Activated T-cell treated with anti-CD3 and anti-CD28 coated beads for 48 hours (primary cell): Measurements from ENCODE around the gene ZNF546.
"Not testable (repeated sequence)": the region's sequence is repeated elsewhere in the genome, so short reads cannot be mapped to it uniquely, and the experiment has no call there.

Source experiments
- DNase-seq: peaks from one replicate; pipeline ENCODE4 v3.0.0-alpha.2; 2020; ENCODE audit warnings: low read depth

ZNF546 gene

GRCh38 chr19:39996811-39997637 lies at the start of gene ZNF546:
TSS of gene ZNF546 (plus strand) at chr19:39997060. CDS start at chr19:39998327, 1,267 bp downstream.
- DNase-seq: peak; percentile 88

DNA sequence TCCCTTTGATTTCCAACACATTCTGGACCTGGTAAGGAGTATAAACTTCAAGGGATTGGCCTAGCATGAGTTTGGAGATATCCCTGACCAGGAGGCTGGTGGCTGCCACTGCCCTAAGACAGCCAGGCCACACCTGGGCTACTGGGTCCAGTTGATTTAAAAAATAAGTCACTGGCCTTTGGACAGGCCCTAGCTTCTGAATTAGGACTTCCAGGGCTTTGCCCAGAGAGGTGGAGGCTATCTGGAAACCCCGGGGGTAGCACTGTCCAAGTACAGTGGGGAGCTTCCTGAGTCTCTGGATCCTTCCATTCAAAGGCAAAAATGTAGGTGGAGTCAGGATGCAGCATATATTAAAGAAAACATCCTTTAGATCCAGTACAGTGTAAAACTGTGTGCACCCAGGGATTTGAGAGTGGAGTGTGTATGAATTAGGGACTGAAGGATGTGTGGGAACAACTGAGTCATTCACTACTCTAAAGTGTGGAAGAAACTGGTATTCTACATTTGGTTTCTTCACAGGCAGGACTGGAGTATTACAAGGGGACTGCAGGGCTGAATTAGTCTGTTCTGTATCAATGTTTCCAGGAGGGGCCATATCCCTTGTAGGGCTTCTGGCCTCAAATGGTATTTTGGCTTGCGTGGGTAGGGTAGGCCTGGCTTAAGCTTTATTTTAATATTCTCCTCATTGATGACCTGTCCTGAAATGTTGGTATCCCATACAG lies 47.7 kb upstream of the ZNF546 start:
- DNase-seq: no peak

GRCh38 chr19:39951065-39951650 lies 45.7 kb upstream of the ZNF546 start:
- no peak for DNase-seq

DNA sequence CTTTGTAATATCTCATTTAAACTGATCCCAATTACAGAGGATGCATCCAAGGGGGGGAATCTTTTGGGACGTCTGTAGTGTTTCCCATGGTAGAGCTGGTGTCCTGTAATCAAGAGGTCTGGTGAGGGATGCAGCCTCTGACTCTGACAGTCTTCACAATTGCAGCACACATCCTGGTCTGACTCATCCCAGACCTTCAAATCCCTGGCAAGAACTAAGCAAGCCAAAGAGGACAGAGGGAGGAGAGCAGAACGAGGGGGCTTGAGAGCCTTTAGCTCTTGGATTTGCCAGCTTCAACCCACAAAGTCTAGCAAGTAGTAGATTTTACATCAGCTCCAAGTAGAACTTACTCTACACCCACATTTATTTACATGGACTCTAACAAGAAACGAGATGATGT lies 45.2 kb upstream of the ZNF546 start:
- no peak for DNase-seq

- DNase-seq: no peak
Measured at GRCh38 chr19:39953915-39954314, 42.9 kb upstream of the ZNF546 start.

GRCh38 chr19:39957886-39958285 lies 39.0 kb upstream of the ZNF546 start:
- not testable (repeated sequence) for DNase-seq

DNA sequence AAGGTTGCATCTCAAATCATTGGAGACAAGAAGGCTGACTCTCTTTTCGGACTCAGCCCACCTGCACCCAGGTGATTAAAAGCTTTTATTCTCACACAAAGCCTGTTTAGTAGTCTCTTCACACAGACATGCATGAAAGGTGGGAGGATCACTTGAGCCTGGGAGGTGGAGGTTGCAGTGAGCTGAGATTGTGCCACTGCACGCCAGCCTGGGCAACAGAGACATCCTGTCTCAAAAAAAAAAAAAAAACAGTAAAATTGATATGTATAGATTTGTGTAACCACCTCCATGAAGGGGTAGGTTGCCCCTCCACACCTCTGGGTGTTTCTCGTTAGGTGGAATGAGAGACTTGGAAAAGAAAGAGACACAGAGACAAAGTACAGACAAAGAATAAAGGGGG lies 37.9 kb upstream of the ZNF546 start:
- not testable (repeated sequence) for DNase-seq

GRCh38 chr19:39959407-39959806 lies 37.5 kb upstream of the ZNF546 start:
- DNase-seq: not testable (repeated sequence)

DNA sequence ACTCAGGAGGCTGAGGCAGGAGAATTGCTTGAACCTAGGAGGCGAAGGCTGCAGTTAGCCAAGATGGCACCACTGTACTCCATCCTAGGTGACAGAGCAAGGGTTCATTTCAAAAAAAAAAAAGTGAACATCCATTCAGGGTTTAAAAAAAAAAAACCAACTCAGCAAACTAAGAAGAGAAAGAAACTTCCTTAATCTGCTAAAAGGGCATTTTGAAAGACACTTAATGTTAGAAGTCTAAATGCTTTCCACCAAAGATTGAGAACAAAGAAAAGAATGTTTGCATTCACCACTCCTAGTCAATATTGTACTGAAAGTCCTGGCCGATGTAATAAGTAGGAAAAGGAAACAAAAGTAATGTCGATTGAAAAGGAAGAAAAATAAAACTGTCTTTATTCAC lies 33.0 kb upstream of the ZNF546 start:
- no peak for DNase-seq

- no peak for DNase-seq
Measured at GRCh38 chr19:39966617-39967016, 30.2 kb upstream of the ZNF546 start.

GRCh38 chr19:39967561-39967960 lies 29.3 kb upstream of the ZNF546 start:
- no peak for DNase-seq

DNA sequence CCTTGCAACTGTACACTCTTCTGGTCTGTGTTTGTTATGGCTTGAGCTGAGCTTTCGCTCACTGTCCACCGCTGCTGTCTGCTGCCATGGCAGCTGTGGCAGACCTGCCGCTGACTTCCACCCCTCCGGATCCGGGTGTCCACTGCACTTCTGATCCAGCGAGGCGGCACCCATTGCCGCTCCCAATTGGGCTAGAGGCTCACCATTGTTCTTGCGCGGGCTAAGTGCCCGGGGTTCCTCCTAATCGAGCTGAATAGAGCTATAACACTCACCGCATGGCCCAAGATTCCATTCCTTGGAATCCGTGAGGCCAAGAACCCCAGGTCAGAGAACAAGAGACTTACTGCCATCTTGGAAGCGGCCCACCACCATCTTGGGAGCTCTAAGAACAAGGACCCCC lies 28.1 kb upstream of the ZNF546 start:
- DNase-seq: no peak

GRCh38 chr19:39969266-39969665 lies 27.6 kb upstream of the ZNF546 start:
- DNase-seq: no peak

GRCh38 chr19:39969681-39970424 lies 27.0 kb upstream of the ZNF546 start:
- no peak for DNase-seq

DNA sequence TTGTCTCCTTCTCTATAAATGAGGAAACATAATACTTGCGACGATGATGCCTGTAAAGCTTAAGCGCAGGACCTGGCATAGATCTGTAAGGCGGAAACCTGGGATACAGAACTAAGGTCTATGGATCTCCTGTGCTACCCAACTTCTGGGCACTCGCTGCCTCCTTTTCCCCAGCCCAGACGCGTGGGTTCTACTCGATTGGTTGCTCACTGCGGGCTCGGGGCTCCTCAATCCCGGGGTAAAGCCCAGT lies 26.5 kb upstream of the ZNF546 start:
- DNase-seq: no peak

GRCh38 chr19:39970675-39971379 lies 26.0 kb upstream of the ZNF546 start, which contains the start of gene PSMC4:
TSS of gene PSMC4 (plus strand) at chr19:39971165. CDS start at chr19:39971203, 38 bp downstream.
- DNase-seq: peak; percentile 98

- DNase-seq: no peak
Measured at GRCh38 chr19:39971380-39972035, 25.4 kb upstream of the ZNF546 start.

DNA sequence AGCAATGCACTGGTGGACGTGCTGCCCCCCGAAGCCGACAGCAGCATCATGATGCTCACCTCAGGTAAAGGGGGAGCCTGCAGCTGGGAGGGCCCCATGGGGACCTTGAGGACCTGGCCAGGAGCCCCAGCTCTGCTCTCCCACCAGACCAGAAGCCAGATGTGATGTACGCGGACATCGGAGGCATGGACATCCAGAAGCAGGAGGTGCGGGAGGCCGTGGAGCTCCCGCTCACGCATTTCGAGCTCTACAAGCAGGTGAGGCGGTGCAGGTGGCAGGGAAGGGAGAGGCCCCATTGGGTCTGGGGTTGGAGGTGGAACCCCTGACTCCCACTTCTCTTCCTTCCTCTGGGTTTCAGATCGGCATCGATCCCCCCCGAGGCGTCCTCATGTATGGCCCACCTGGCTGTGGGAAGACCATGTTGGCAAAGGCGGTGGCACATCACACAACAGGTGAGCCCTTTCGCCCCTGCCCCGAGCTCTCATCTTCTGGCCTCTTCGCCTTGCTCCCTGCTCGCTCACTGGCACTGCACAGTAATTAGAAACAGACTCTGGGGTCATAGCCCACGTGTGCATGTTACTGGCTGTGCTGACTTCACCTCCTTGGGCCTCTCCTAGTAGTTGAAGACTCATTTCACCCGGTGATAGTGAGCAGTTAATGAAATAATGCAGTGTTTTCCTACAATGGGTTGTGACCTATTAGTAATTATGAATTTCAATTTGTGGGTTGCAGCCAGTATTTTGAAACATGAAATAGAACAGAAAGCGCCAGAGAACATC lies 22.3 kb upstream of the ZNF546 start:
- DNase-seq: no peak

DNA sequence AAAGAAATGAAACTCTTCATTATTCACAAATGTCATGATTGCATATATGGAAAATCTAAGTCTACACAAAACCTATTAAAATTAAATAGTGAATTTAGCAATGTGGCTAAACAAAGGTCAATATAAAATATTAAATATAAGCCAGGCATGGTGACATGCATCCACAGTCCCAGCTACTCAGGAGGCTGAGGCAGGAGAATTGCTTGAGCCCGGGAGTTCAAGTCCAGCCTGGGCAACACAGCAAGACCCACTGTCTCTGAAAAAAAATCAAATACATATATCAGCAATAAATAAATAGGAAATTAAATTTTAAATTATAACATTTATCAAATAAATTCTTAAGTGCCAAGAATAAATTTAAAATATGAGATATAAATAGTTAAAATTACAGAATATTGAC lies 14.0 kb upstream of the ZNF546 start:
- DNase-seq: no peak

GRCh38 chr19:39983695-39984300 lies 13.1 kb upstream of the ZNF546 start:
- no peak for DNase-seq
